Muscle of arm (tissue), 12 donors: ENCODE results near the gene TRMT6. TPM values are rescaled to one million over a fixed set of nuclear protein-coding genes. Genes with fewer than 3 reads are reported as not detected.

Experiments used
- DNase-seq: peaks from one replicate; pipeline ENCODE4 v3.0.0-alpha.2; 2013
- polyA plus RNA-seq, 12 donors: library from polyadenylated mRNA; unstranded; fragments of 120-200 nt; gene quantifications; one replicate each; pipeline ENCODE4 v1.2.1, GENCODE V29; 2013; ENCODE audit not compliant: insufficient read length in 12 of 12

The TRMT6 gene
- polyA plus RNA-seq, 12 donors: 9.0 to 16.8 (median 12.0) TPM; not detected in 1

DNA sequence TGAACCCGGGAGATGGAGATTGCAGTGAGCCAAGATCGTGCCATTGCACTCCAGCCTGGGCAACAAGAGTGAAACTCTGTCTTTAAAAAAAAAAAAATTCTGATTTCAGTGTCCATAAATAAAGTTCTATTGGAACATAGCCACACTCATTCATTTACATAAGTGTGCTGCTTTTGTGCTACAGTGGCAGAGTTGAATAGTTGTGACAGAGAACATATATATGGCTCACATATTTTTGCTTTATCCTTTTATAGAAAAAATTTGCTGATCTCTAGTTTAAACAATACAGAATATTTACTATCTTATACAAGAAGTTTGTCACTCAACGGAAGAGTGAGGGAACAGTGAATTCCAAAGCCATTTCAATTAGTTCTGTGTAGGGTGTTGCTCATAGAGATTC, 18.1 kb upstream of the TRMT6 start:
- no peak for DNase-seq

DNA sequence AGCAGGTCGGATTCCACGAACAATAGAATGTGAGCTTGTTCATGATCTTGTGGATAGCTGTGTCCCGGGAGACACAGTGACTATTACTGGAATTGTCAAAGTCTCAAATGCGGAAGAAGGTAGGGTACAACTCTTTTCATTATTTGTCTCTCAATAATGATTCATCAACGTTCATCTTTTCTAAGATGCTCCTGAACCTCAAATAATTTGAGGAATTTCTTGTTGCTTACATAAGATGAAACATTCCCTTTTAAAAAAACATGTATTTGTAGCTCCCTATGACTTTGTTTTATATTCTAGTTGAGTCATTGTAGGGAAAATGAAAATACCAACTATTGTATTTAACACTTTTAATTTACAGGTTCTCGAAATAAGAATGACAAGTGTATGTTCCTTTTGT, 17.1 kb upstream of the TRMT6 start:
- no peak for DNase-seq

GRCh38 chr20:5949943-5950270, 426 bp downstream of the TRMT6 start:
- DNase-seq: no peak

DNA sequence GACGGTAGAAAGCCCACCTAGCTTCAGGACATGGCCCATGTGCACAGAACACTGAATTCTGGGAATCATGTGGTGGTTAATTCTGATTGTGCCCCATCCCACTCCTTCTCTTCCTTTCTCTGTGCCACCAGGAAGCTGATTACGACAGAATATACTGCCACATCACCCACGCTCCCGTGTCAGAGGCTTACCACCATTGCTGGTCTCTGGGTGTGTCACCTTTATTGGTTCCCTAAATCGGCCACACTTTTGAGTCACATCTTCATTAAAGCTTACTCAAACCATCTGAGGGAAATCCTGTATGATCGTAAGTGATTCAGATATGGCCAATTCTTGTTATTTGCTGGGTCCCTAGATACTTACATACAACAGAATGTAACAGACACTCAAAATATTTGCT, 3.1 kb downstream of the TRMT6 start:
- no peak for DNase-seq

- no peak for DNase-seq
Observed at GRCh38 chr20:5945963-5946362, 4.4 kb downstream of the TRMT6 start.

GRCh38 chr20:5938456-5939029, 11.8 kb downstream of the TRMT6 start:
- no peak for DNase-seq

DNA sequence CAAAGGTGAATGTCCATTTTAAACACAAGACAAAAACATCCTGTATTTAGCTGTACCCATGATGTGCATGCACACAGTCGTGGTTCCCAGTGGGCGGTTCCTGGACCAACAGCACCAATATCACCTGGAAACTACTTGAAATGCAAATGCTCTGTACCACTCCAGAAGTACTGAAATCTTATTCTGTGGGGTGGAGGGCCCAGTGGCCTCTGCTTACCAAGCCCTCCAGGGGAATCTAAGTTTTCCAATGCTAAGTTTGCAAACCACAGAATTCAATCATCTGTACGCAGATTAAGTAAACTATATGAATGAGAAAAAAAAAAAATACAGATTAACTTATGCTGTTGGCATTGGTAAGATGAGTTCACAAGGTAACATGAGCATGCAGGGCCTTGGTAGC, 14.1 kb downstream of the TRMT6 start:
- no peak for DNase-seq

DNA sequence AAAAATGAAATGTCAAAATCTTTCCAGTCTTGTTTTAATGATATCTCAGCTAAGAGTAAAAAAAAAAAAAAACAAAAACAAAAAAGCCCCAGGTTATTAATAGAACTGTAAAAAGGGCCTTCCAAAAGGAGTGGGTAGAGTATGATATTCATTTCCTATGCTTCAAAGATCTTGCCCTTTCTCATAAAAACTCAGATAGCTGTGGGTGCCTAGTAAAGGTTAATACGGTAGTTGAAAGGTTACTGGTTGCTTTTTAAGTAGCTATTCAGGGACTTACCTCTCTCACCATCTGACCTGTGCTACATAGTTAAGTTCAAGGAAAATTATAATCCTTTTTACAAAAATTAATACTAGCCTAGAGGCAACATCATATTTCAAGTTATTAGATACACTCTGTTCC, 14.9 kb downstream of the TRMT6 start:
- DNase-seq: no peak

DNA sequence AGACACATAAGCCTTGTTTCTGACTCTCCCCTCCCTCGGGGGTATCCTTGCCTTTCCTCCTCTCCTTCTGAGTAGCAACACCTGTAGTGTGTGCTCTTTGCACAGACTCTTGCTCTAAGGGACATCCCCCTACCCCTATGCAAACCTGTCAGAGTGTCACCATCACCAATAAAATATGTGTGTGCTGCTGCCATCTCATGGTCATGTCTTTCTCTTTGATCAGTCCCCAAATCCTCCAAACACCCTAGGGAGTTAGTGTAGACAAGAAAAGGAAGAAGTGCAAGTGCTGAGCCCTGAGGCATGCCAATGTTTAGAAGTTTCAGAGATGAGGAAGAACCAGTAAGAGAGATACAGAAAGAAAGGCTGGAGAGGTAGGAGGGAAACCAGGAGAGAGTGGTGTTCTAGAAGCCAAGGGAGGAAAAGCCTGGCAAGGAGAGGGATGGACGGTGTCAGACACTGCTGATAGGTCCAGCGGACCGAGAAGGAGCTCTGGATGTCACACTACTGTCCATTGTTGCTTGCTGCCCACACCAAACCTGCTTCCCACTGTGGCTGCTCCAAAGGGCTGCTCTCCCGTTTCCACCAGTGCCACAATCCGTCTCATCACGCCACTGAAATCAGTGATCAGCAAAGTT, 16.4 kb downstream of the TRMT6 start:
- no peak for DNase-seq

DNA sequence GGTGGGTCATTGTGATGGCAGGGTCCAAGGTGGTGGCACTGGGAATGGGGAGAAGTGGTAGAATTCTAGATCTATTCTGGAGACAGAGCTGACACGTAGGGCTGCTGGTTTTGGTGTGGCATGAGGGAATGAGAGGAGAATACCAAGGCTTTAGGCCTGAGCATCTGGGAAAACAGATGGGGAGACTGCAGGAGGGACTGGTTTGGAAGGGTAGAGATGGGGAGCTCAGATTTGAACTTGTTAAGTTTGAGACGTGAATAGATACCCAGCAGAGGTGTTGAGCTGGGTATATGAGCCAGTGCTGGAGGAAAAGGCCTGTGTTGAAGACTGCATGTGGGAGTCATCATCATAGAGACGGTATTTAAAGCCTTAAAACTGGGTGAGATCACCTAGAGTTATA, 17.5 kb downstream of the TRMT6 start:
- DNase-seq: no peak

GRCh38 chr20:5931411-5931810, 18.9 kb downstream of the TRMT6 start:
- DNase-seq: no peak

DNA sequence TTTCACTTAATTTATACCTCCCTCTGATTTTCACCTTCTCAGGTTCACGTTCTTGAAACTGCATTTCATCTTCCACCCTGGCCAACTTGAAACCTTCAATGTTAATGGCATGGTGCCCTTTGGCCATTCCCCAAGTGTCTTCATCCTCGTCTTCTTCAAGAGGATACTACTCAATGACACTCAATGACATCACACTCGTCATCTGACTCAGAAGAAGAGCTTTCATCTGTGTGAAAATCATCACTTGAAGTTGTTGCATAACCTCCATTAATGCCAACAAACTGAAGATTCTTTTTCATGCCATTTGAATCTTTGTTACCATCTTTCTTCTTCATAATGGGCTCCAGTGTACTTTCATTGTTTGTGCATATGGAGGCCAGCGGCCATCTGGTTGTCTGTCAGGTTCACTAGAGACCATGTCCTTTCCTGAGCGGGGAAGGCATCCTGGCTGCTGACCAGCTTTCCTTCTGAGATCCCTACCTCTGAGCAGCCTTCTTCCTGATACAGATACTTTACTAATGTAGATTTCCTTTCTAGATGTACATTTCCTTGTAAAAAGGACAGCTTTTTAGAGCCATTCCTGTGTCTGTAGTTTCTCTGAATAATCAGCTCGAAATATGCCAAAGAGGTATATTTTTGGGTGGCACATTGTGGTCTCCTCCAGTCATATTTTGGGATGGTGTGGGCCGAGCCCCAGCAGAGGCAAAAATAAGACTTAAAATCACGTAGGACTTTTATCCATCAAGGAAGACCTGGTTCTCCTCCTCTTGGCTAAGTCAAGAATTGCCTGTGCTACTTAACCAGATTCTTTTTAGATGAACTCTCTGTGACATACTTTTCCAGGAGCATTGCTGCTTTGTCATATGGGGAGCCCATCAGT, 21.3 kb downstream of the TRMT6 start:
- DNase-seq: no peak

DNA sequence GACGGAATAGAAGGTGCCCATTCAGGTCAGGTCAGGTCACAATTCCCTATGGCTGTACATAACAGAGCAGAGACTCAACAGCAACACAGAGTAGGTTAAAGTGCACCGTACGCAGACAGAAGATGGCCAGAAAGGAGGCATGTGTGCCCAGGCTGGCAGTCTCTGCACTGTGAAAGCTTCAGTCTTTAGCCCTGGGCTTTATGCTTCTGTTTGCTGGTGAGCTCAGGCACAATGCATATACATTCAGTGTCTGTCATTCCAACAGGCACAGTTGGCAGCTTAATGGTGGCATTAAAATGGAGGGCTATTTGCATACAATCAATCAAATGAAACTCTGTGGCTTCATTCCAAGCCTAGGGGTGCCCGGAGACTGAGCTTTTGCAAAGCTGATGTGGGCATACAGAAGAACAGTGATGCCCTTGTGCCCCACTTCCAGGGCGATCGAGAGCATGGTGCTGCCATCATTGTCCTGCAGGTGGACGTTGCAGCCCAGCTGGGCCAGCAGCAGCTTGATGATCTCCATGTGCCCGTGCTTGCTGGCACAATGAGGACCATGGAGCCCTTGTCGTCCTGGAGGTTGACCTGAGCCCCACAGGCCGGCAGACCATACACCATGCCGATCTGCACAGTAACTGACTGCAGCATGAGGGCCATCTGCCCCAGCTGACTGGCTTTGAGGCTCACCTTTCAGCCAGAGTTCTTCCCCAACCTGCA, 22.4 kb downstream of the TRMT6 start:
- no peak for DNase-seq

- no peak for DNase-seq
Observed at GRCh38 chr20:5925551-5925950, 24.8 kb downstream of the TRMT6 start.

DNA sequence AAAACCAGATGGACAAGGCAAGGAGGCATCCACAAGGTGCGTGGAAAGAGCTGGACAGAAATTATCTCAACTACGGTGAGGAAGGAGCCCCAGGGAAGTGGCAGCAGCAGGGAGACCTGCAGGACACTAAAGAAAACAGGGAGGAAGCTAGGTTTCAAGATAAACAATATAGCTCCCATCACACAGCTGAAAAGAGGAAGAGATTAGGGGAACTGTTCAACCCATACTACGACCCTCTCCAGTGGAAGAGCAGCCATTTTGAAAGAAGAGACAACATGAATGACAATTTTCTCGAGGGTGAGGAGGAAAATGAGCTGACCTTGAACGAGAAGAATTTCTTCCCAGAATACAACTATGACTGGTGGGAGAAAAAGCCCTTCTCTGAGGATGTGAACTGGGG, 26.8 kb downstream of the TRMT6 start:
- no peak for DNase-seq

DNA sequence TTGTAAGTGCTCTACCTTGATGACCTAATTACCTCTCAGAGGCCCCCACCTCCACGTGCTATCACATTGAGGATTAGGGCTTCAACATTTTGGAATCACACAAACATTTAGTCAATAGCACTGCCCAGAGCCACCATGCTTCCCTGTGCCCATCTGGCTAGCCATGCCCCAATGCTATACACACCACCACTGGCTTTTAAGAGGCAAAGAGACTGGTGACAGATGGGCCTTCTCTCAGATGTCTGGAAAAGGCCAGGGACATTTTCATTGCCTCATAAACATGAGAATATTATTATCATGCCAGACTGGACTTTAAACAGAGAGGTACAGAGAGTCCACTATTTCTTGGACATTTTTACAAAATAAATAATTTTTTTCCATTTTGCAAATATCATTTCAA, 29.8 kb downstream of the TRMT6 start:
- no peak for DNase-seq

DNA sequence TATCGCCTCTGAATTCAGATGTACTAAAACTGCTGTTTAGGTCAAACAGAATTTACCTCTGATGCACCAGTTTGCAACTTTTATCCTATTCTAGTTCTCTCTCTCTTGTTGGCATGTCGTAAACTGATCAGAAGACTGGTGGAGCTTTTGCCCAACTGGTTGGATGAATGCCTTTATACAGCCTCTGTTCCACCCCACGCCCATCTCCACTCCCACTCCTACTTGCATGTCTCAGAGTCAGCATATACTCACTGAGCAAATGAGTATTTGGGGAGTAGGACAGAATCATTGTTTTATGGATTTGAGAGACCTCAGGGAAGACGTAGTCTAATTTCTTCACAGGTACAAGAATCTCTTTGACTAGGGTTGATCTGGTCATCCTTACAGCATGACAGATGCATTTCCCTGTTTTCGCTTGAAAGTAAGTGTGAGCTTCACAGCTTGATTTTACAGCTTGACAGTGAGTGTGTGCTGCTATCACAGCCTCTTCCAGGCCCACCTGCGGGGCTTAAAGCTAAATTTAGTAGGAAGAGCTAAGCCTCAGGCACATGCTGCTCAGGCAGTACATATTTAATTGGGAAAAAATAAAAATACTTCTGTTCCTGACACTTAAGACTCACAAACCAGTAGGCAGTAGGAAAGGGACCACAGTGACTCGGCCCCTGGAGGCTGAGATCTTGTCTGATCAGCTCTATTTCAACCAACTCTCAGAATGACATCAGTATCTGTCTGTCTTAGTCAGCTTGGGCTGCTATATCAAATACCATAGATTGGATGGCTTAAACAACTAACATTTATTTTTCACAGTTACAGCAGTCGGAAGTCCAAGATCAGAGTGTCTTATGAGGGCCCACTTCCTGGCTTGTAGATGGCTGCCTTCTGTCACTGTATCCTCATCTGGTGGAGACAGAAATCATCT, 30.4 kb downstream of the TRMT6 start:
- no peak for DNase-seq

DNA sequence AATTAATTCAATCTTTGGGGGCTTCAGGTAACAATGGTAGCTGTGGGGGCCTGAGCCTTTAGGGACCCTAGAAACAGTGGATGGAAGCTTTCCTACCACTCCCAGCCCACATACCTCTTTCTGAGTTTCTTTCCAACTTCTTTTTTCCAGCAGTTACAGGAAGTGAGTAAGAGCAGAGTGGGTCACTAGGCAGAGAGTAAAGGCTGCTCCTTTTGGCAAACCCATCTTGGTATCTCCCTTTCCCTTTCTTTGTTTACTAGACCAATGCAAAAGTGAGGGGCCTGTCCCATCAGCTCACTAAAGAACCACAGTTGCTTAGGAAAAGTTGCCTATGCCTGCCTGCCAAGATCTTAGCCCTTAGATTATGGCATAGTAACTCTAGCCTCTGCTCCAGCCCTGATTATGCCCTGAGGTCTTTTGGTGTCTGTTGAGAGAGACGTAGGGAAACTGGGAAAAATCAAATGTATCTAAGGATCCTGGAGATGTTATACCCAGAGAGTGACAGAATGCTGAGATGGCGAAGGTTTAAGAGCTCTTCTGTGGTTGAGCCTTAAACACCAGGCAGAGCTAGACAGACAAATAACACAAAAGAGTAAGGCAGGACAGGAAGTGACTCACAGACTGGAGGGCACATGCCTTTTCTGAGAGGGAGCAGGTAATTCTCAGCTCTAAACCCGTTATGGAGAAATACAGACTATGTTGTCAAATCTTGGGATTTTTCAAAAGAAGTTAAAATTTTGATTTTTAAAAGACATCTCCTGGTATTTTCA, 31.3 kb downstream of the TRMT6 start:
- no peak for DNase-seq

DNA sequence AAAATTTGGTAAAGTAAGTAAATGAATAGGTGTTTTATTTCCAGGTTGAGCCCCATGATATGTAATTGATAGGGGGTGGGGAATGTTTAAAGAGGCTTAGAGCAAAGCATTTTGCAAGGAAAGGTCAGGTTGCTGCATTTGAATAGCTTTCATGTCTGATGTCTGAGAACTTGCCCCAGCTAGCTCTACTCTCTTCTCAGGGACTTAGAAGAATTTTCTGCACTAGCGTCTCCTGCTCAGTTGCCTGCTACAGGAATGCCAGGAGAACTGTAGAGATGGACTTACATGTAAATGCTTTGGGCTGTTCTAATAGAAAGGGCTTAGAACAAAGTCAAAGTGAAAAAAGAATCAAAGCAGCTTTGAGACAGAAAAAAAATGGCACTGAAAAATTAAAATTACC, 35.5 kb downstream of the TRMT6 start:
- no peak for DNase-seq

DNA sequence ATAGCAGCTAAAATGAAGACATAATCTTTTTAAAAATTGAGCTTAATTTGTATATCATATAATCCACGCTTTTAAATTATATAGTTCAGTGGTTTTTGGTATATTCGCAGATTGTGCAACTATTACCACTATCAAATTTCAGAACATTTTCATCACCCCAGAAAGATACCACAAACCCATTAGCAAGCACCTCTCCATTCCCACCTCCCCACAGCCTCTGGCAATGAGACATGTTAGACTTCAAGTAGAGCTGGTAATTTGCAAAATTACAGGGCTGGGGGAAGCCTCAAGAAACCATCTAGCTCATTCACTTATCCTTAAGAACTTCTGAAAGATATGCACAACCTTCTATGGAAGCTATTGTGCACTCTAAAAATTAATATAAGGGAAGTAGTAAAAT, 37.2 kb downstream of the TRMT6 start:
- DNase-seq: no peak

DNA sequence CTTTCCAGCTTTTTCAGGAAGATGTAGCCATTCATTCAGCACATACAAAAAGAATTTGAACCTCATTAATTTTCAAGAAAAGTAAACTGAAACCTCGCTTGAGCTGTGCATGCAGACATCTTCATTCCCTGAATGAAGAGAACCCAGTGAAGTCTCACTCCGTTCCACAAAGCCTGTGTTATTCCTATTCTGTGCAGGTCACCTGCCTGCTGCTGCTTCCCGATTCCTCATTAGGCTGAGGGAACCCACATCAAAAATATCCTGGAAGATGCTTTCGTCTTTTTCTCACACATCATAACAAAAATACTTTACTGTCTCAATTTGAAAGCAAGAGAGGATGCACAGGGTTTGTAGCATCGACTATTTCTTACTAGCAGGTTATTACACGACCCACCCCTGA, 40.1 kb downstream of the TRMT6 start:
- DNase-seq: no peak
